Fibroblast of lung (primary cell): ENCODE data around the gene INHBC. TPM values are rescaled to one million over a fixed set of nuclear protein-coding genes. Genes with fewer than 3 reads are reported as not detected.

Experiments
- DNase-seq, 2 donors: peaks; one replicate each; pipeline versions ENCODE4 v3.0.0 to v3.0.0-alpha.2; 2010; ENCODE audit warnings: low read depth in 2 of 2
- H2AFZ ChIP-seq: 2 replicates; pipeline ENCODE4 v1.5.1; 2012; ENCODE audit warnings: low read length, control low read depth, inconsistent platforms
- H3K27ac ChIP-seq: 2 replicates; pipeline ENCODE4 v1.5.1; 2011; ENCODE audit warnings: low read length, control low read depth; ENCODE audit not compliant: insufficient read depth
- H3K27me3 ChIP-seq: 2 replicates; pipeline ENCODE4 v1.5.1; 2011; ENCODE audit warnings: mild to moderate bottlenecking, low read length; ENCODE audit not compliant: control insufficient read depth, insufficient read depth
- H3K36me3 ChIP-seq: 2 replicates; pipeline ENCODE4 v1.5.1; 2011; ENCODE audit warnings: low read length; ENCODE audit not compliant: control insufficient read depth, insufficient read depth
- H3K4me1 ChIP-seq: 2 replicates; pipeline ENCODE4 v1.5.1; 2011; ENCODE audit warnings: low read length; ENCODE audit not compliant: control insufficient read depth, insufficient read depth; ENCODE audit errors: extremely low read depth
- H3K4me2 ChIP-seq: 2 replicates; pipeline ENCODE4 v1.5.1; 2011; ENCODE audit warnings: low read length, control low read depth; ENCODE audit not compliant: insufficient read depth; ENCODE audit errors: extremely low read depth
- H3K4me3 ChIP-seq, 4 experiments: fragments of 200-600 bp in 1 of 4; sonication (generic) in 1 of 4; replicated peaks in 1 of 4; 2 replicates each; pipeline ENCODE4 v1.5.1; 2011 to 2016; ENCODE audit warnings: low read length in 4 of 4, low read depth in 3 of 4, mild to moderate bottlenecking in 3 of 4, control low read depth in 2 of 4, inconsistent platforms in 1 of 4, mixed read lengths in 1 of 4; ENCODE audit not compliant: insufficient read depth in 1 of 4; ENCODE audit errors: control extremely low read depth in 1 of 4
- H3K79me2 ChIP-seq: 2 replicates; pipeline ENCODE4 v1.5.1; 2012; ENCODE audit warnings: mild to moderate bottlenecking, low read length, inconsistent platforms; ENCODE audit not compliant: control insufficient read depth, insufficient read depth
- H3K9ac ChIP-seq: 2 replicates; pipeline ENCODE4 v1.5.1; 2011; ENCODE audit warnings: mild to moderate bottlenecking, low read length, control low read depth; ENCODE audit not compliant: insufficient read depth
- H3K9me3 ChIP-seq: 2 replicates; pipeline ENCODE4 v1.5.1; 2012; ENCODE audit warnings: low read depth, low read length; ENCODE audit not compliant: control insufficient read depth, insufficient read depth
- H4K20me1 ChIP-seq: 2 replicates; pipeline ENCODE4 v1.5.1; 2011; ENCODE audit warnings: low read length; ENCODE audit not compliant: control insufficient read depth, insufficient read depth; ENCODE audit errors: extremely low read depth
- EZH2 ChIP-seq: IDR thresholded peaks from 2 replicates; pipeline ENCODE4 v1.5.1; 2012; ENCODE audit warnings: low read length, control low read depth, mild to moderate bottlenecking; ENCODE audit errors: missing control alignments
- polyA plus RNA-seq, 2 donors: library from polyadenylated mRNA; depleted of rRNA in 1 of 2; stranded (reverse) in 1 of 2; unstranded in 1 of 2; fragments of >200 nt; gene quantifications; 2 replicates each; pipeline ENCODE4 v1.2.1, GENCODE V29; 2011 to 2012; ENCODE audit warnings: missing spikeins in 1 of 2
- total RNA-seq: library from RNA; depleted of rRNA; stranded (reverse); fragments of >200 nt; gene quantifications from 2 replicates; pipeline ENCODE4 v1.2.1, GENCODE V29; 2014
- TF ChIP-seq, protein P1 (sequence below), 2 donors: IDR thresholded peaks in 1 of 2; conservative IDR thresholded peaks in 1 of 2; 1 replicate in 1 of 2; 2 replicates in 1 of 2; pipeline ENCODE4 v1.5.1; 2011 to 2012; ENCODE audit warnings: low read length in 2 of 2, control low read depth in 1 of 2, inconsistent platforms in 1 of 2, low read depth in 1 of 2, mild to moderate bottlenecking in 1 of 2

INHBC gene
- total and polyA plus RNA-seq, 2 donors (not counting 1 experiment from before 2014, with no cell fraction given): 0.05 TPM; not detected in 1

DNA sequence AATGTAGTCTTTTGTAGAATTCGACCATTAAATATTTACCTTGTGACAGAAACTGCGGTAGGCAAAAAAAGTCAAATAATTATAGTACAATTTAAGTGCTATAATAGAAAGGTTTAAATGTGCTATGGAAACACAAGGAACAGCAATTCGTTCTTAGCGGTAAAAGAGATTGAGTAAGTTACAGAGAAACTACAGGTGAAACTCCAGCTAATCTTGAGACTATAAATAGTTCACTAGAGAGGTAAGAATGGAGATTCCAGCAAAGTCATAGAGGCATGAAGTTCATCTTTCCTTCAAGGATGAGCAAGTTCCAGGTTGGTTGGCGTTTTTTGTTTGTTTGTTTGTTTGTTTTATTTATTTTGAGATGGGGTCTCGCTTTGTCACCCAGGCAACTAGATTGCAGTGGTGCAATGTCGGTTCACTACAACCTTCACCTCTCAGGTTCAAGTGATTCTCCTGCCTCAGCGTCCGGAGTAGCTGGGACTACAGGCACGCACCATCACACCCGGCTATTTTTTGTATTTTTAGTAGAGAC is 2.9 kb upstream of the INHBC start:
- H3K79me2 ChIP-seq: peaks cover 20% of the 10 kb centered on the region
- H3K4me3 ChIP-seq: peak overlapping the region in 3 of 4 experiments; percentile 70 to 78 (median 74)
- peak overlapping the region; percentile 94 for H2AFZ ChIP-seq
- no peaks in the 10 kb centered on the region for H3K27me3 ChIP-seq
- no peaks in the 10 kb centered on the region for H3K9me3 ChIP-seq
- H4K20me1 ChIP-seq: no peaks in the 10 kb centered on the region
- H3K36me3 ChIP-seq: no peaks in the 10 kb centered on the region
- DNase-seq: no peak
- TF ChIP-seq EZH2: no peak
- TF ChIP-seq, protein P1, sequence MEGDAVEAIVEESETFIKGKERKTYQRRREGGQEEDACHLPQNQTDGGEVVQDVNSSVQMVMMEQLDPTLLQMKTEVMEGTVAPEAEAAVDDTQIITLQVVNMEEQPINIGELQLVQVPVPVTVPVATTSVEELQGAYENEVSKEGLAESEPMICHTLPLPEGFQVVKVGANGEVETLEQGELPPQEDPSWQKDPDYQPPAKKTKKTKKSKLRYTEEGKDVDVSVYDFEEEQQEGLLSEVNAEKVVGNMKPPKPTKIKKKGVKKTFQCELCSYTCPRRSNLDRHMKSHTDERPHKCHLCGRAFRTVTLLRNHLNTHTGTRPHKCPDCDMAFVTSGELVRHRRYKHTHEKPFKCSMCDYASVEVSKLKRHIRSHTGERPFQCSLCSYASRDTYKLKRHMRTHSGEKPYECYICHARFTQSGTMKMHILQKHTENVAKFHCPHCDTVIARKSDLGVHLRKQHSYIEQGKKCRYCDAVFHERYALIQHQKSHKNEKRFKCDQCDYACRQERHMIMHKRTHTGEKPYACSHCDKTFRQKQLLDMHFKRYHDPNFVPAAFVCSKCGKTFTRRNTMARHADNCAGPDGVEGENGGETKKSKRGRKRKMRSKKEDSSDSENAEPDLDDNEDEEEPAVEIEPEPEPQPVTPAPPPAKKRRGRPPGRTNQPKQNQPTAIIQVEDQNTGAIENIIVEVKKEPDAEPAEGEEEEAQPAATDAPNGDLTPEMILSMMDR (conservative IDR thresholded peaks at IDR 0.05 in 1 of 2, IDR thresholded peaks at IDR 0.05 in 1 of 2; ENCODE audit: low read depth in 1 of 2, low read length in 2 of 2): no peak
- peak overlapping the region; percentile 90 for H3K27ac ChIP-seq
- peak overlapping the region; percentile 90 for H3K4me2 ChIP-seq
- H3K9ac ChIP-seq: no peak overlapping the region
- H3K4me1 ChIP-seq: no peaks in the 10 kb centered on the region

DNA sequence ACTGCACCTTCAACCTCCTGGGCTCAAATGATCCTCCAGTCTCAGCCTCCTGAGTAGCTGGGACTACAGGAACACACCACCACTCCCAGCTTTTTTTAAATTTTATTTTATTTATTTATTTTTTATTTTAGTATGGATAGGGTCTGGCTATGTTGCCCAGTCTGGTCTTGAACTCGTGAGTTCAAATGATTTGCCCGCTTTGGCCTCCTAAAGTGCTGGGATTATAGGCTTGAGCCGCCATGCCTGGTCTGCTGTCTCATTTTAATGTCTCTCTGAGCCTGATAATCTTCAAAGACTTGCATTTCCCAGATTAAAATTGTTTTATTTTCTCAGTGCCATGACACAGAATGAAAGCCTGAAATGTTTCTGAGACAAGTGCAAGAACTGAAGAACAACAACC is 1.2 kb upstream of the INHBC start:
- H3K79me2 ChIP-seq: peaks cover 18% of the 10 kb centered on the region
- DNase-seq: no peak
- no peak overlapping the region for H3K4me3 ChIP-seq
- no peaks in the 10 kb centered on the region for H3K27me3 ChIP-seq
- H3K4me2 ChIP-seq: no peak overlapping the region
- no peak overlapping the region for H3K9ac ChIP-seq
- H3K4me1 ChIP-seq: no peaks in the 10 kb centered on the region
- H3K9me3 ChIP-seq: no peaks in the 10 kb centered on the region
- no peaks in the 10 kb centered on the region for H4K20me1 ChIP-seq
- no peak overlapping the region for H2AFZ ChIP-seq
- no peak overlapping the region for H3K27ac ChIP-seq
- H3K36me3 ChIP-seq: no peaks in the 10 kb centered on the region
- TF ChIP-seq EZH2: no peak
- TF ChIP-seq, protein P1 (conservative IDR thresholded peaks at IDR 0.05 in 1 of 2, IDR thresholded peaks at IDR 0.05 in 1 of 2; ENCODE audit: low read depth in 1 of 2, low read length in 2 of 2): no peak

DNA sequence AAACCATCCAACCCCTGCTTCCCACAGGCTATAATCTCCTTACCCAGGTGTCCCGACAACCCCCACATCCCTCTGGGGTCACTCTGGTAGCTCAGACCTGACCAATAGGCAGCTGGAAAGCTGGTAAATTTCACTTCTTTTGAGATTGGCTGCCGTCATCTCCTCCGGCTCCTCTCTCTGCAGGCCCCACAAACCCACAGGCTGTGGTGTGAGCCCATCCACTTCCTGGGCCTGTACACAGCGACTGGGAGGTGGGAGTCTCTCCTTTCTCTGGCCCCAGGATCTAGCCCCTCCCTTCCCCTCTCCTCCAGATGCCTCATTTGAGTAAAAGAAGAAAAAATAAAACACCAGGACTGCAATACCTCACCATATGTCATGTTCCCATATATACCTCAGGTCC is 709 bp downstream of the INHBC start:
- TF ChIP-seq, protein P1 (conservative IDR thresholded peaks at IDR 0.05 in 1 of 2, IDR thresholded peaks at IDR 0.05 in 1 of 2; ENCODE audit: low read depth in 1 of 2, low read length in 2 of 2): no peak
- TF ChIP-seq EZH2: no peak
- H2AFZ ChIP-seq: no peak overlapping the region
- H3K79me2 ChIP-seq: no peaks in the 10 kb centered on the region
- no peaks in the 10 kb centered on the region for H3K36me3 ChIP-seq
- no peak for DNase-seq
- no peaks in the 10 kb centered on the region for H4K20me1 ChIP-seq
- H3K4me3 ChIP-seq: no peak overlapping the region
- no peaks in the 10 kb centered on the region for H3K9me3 ChIP-seq
- no peaks in the 10 kb centered on the region for H3K27me3 ChIP-seq
- H3K4me1 ChIP-seq: no peaks in the 10 kb centered on the region
- no peak overlapping the region for H3K9ac ChIP-seq
- H3K4me2 ChIP-seq: no peak overlapping the region
- H3K27ac ChIP-seq: no peak overlapping the region
